SK-N-SH (cell line): ENCODE measurements around the gene QKI. TPM values are rescaled to one million over a fixed set of nuclear protein-coding genes. Genes with fewer than 3 reads are reported as not detected.

Source experiments
- CTCF ChIA-PET: fragments of 300-600, 350-600 bp; formaldehyde crosslinking; extraction: SDS; loops from one replicate; lab custom pipeline; 2021; lab: Yijun Ruan, JAX
- POLR2A ChIA-PET: fragments of 350-600 bp; sonication (Branson Sonifier 250); formaldehyde crosslinking; extraction: SDS; loops from one replicate; lab custom pipeline; 2020; ENCODE audit warnings: antibody characterized with exemption, inconsistent platforms; lab: Yijun Ruan, JAX
- DNase-seq: peaks from one replicate; pipeline ENCODE4 v3.0.0; 2012
- H2AFZ ChIP-seq: fragments of 200-600 bp; sonication (generic); 2 replicates; pipeline ENCODE4 v1.8.1; 2016; ENCODE audit warnings: antibody characterized with exemption, mild to moderate bottlenecking, low read depth
- H3F3A ChIP-seq: fragments of 200-600 bp; sonication (generic); replicated peaks from 2 replicates; pipeline ENCODE3; 2016; ENCODE audit warnings: antibody characterized with exemption, mild to moderate bottlenecking; ENCODE audit not compliant: insufficient read depth
- H3K27ac ChIP-seq, 2 experiments: fragments of 200-500 bp in 1 of 2; fragments of 200-600 bp in 1 of 2; sonication (Bioruptor generic) in 1 of 2; sonication (generic), shearing (Covaris generic) in 1 of 2; 2 replicates each; pipeline versions ENCODE4 v1.5.1 to v1.6.1; 2014 to 2016; ENCODE audit warnings: low read depth in 2 of 2, inconsistent platforms in 1 of 2, low read length in 1 of 2, mild to moderate bottlenecking in 1 of 2, mixed read lengths in 1 of 2
- H3K27me3 ChIP-seq: fragments of 200-600 bp; sonication (generic), shearing (Covaris generic); 2 replicates; pipeline ENCODE4 v1.6.1; 2016; ENCODE audit warnings: mixed run types; ENCODE audit not compliant: insufficient read depth
- H3K36me3 ChIP-seq, 2 experiments: fragments of 200-500 bp in 1 of 2; fragments of 200-600 bp in 1 of 2; sonication (Bioruptor generic) in 1 of 2; sonication (generic) in 1 of 2; replicated peaks in 1 of 2; 2 replicates each; pipeline versions ENCODE3 to v1.5.1; 2014 to 2016; ENCODE audit warnings: low read length in 1 of 2, mild to moderate bottlenecking in 1 of 2; ENCODE audit not compliant: insufficient read depth in 2 of 2, control insufficient read depth in 1 of 2
- H3K4me1 ChIP-seq, 2 experiments: fragments of 200-500 bp in 1 of 2; fragments of 200-600 bp in 1 of 2; sonication (Bioruptor generic) in 1 of 2; sonication (generic), shearing (Covaris generic) in 1 of 2; 2 replicates each; pipeline versions ENCODE4 v1.5.1 to v1.6.1; 2014 to 2016; ENCODE audit warnings: low read depth in 1 of 2, low read length in 1 of 2, mixed run types in 1 of 2; ENCODE audit not compliant: insufficient read depth in 2 of 2, control insufficient read depth in 1 of 2
- H3K4me2 ChIP-seq: fragments of 200-600 bp; sonication (generic), shearing (Covaris generic); 2 replicates; pipeline ENCODE4 v1.6.1; 2017; ENCODE audit warnings: mixed run types
- H3K4me3 ChIP-seq, 2 experiments: fragments of 200-500 bp in 1 of 2; fragments of 200-600 bp in 1 of 2; sonication (Bioruptor generic) in 1 of 2; sonication (generic), shearing (Covaris generic) in 1 of 2; 2 replicates each; pipeline versions ENCODE4 v1.5.1 to v1.8.1; 2014 to 2016; ENCODE audit warnings: low read depth in 2 of 2, inconsistent platforms in 1 of 2, low read length in 1 of 2, mild to moderate bottlenecking in 1 of 2, mixed read lengths in 1 of 2, moderate library complexity in 1 of 2
- H3K79me2 ChIP-seq: fragments of 200-600 bp; sonication (generic); 2 replicates; pipeline ENCODE4 v1.8.1; 2017; ENCODE audit warnings: mild to moderate bottlenecking; ENCODE audit not compliant: insufficient read depth
- H3K9ac ChIP-seq: fragments of 200-600 bp; sonication (generic); 2 replicates; pipeline ENCODE4 v1.6.1; 2017; ENCODE audit warnings: mixed run types
- H3K9me2 ChIP-seq: fragments of 200-600 bp; sonication (generic); 2 replicates; pipeline ENCODE4 v1.6.1; 2017; ENCODE audit warnings: mixed run types
- H3K9me3 ChIP-seq: fragments of 200-600 bp; sonication (generic); 2 replicates; pipeline ENCODE4 v1.6.1; 2017; ENCODE audit warnings: mixed run types, mild to moderate bottlenecking, moderate library complexity
- H4K20me1 ChIP-seq: fragments of 200-600 bp; sonication (generic); 2 replicates; pipeline ENCODE4 v1.6.1; 2017; ENCODE audit warnings: mild to moderate bottlenecking, mixed run types; ENCODE audit not compliant: insufficient read depth
- CHD2 ChIP-seq: fragments of 150-350 bp; IDR thresholded peaks from 2 replicates; pipeline ENCODE4 v1.6.1; 2018; ENCODE audit warnings: low read length; ENCODE audit not compliant: partially characterized antibody
- EZH2phosphoT487 ChIP-seq: fragments of 200-600 bp; sonication (generic); IDR thresholded peaks from 2 replicates; pipeline ENCODE4 v1.6.1; 2017; ENCODE audit warnings: low read depth, mixed run types, mild to moderate bottlenecking, antibody characterized with exemption, moderate library complexity, borderline replicate concordance
- GATA2 ChIP-seq: sonication (generic); formaldehyde crosslinking; IDR thresholded peaks from 2 replicates; pipeline ENCODE4 v1.5.0; 2020; ENCODE audit warnings: mild to moderate bottlenecking, missing genetic modification reagents
- IRF3 ChIP-seq: fragments of 150-350 bp; IDR thresholded peaks from 2 replicates; pipeline ENCODE4 v1.6.1; 2016; ENCODE audit warnings: mild to moderate bottlenecking, low read depth, low read length
- JUND ChIP-seq: IDR thresholded peaks from 2 replicates; pipeline ENCODE4 v1.4.0; 2012
- MAX ChIP-seq: IDR thresholded peaks from 2 replicates; pipeline ENCODE4 v1.4.0; 2012; ENCODE audit warnings: low read depth
- MXI1 ChIP-seq: IDR thresholded peaks from 2 replicates; pipeline ENCODE4 v1.6.1; 2012; ENCODE audit warnings: mild to moderate bottlenecking, low read depth, low read length, improper control_type of control experiment
- NFIC ChIP-seq: IDR thresholded peaks from 2 replicates; pipeline ENCODE4 v1.4.0; 2012; ENCODE audit warnings: borderline replicate concordance
- NRF1 ChIP-seq: IDR thresholded peaks from 2 replicates; pipeline ENCODE4 v1.6.1; 2012; ENCODE audit warnings: low read depth, mild to moderate bottlenecking, low read length
- PBX3 ChIP-seq: IDR thresholded peaks from 2 replicates; pipeline ENCODE4; 2012
- RAD21 ChIP-seq: IDR thresholded peaks from 2 replicates; pipeline ENCODE4 v1.6.1; 2012; ENCODE audit warnings: mild to moderate bottlenecking, low read length
- RFX5 ChIP-seq: IDR thresholded peaks from 2 replicates; pipeline ENCODE4 v1.6.1; 2012; ENCODE audit warnings: mild to moderate bottlenecking, improper control_type of control experiment, low read length
- ZBTB33 ChIP-seq: IDR thresholded peaks from 2 replicates; pipeline ENCODE4 v1.4.0; 2012; ENCODE audit warnings: low read depth, borderline replicate concordance
- WGBS: methylation state at CpG from one replicate; pipeline ENCODE4 v1.1.6; 2017; ENCODE audit warnings: low lambda C conversion rate; 5-methylcytosine and 5-hydroxymethylcytosine counted together
- polyA plus RNA-seq, 3 experiments: library from polyadenylated mRNA; depleted of rRNA; stranded (reverse); fragments of >200 nt; gene quantifications; 2 replicates each; pipeline ENCODE4 v1.2.3, GENCODE V29; 2012

The QKI gene
- polyA plus RNA-seq, 1 of the 3 experiments (the other 2 are of a cell fraction): 51.1 TPM

GRCh38 chr6:163404825-163405265, 9.7 kb upstream of the QKI start:
- DNase-seq: no peak
- Histone ChIP-seq H3K9ac (no peak overlapping the region), H3K27ac (no peak overlapping the region), H4K20me1 (no peaks in the 10 kb centered on the region), H3K4me2 (no peak overlapping the region), H3K4me3 (no peak overlapping the region), H3K36me3 (no peaks in the 10 kb centered on the region), H3K9me2 (no peaks in the 10 kb centered on the region), H3K27me3 (no peaks in the 10 kb centered on the region), H3K79me2 (no peaks in the 10 kb centered on the region), H3K9me3 (no peaks in the 10 kb centered on the region), H2AFZ (no peak overlapping the region), H3F3A (no peaks in the 10 kb centered on the region), H3K4me1 (peaks cover 0 to 9% of the 10 kb centered on the region in 2 experiments; a peak in 2 of 4 replicates)
- POLR2A ChIA-PET: no interaction called here
- TF ChIP-seq RFX5 (no peak), PBX3 (no peak), CHD2 (no peak), EZH2phosphoT487 (no peak), NRF1 (no peak), ZBTB33 (no peak), RAD21 (no peak), MXI1 (no peak), MAX (no peak), IRF3 (no peak), GATA2 (no peak), JUND (no peak), NFIC (no peak)
- 88% methylated on average over 10 of the region's 10 CpGs for WGBS
- CTCF ChIA-PET: interaction anchor here (1.0 to 1.4 kb wide), 4 partner anchors 13 to 1227 kb away, joined by 3 to 6 read pairs (median 3); no protein-coding TSS in a partner anchor
